22Rv1 (cell line): Measurements from ENCODE around the gene NCKAP5.

Experiments used
- CTCF ChIP-seq: fragments of 450-650 bp; IDR thresholded peaks from 2 replicates; pipeline ENCODE4 v1.5.1; 2017; ENCODE audit warnings: mild to moderate bottlenecking
- ZFX ChIP-seq: fragments of 450-650 bp; IDR thresholded peaks from 2 replicates; pipeline ENCODE4 v1.6.1; 2017; ENCODE audit warnings: antibody characterized with exemption, borderline replicate concordance

GRCh38 chr2:132837769-132838168 is 730.5 kb downstream of the NCKAP5 start:
- TF ChIP-seq CTCF (no peak), ZFX (no peak)
